Measurements from ENCODE around the gene LLGL1.

The LLGL1 gene

GRCh38 chr17:18225121-18225641, at the start of gene LLGL1:
LLGL1 (plus strand) TSS chr17:18225635; CDS start chr17:18225683, 48 bp downstream.
- peak; percentile 80 for DNase-seq (ENCODE audit: low read depth)

DNA sequence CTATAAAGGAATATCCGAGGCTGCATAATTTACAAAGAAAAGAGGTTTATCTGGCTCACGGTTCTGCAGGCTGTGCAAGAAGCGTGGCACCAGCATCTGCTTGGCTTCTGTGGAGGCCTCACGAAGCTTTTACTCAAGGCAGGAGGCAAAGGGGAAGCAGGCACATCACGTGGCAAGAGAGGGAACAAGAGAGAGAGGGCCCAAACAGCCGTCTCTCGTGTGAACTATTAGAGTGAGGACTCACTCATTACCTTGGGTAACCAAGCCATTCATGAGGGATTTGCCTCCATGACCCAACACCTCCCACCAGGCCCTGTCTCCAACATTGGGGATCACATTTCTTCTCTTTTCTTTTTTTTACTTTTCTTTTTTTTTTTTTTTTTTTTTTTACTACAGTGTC, 49.3 kb upstream of the LLGL1 start:
- no peak for DNase-seq (ENCODE audit: low read depth)

GRCh38 chr17:18177133-18177532, 48.3 kb upstream of the LLGL1 start:
- DNase-seq (ENCODE audit: low read depth) = no peak

- DNase-seq (ENCODE audit: low read depth) = no peak
Observed at GRCh38 chr17:18177722-18178121, 47.7 kb upstream of the LLGL1 start.

DNA sequence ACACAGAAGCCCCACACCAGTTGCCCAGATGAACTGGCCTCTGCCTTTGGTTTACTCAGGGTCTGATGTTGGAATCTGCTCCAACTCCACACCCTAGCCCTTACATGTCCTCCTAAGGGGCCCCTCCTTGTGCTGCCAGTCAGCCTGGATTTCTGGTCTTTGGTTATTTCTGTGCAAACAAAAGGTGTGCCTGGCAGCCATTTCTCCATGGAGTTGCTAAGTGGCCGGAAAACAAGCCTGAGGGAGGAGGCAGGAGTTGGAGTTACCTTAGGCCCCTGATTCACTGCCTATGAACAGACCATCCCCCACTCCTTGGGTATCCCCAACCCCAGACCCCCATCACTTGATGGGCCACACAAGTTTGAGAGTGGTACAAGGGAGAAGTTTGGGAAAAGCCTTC, 46.2 kb upstream of the LLGL1 start:
- no peak for DNase-seq (ENCODE audit: low read depth)

DNA sequence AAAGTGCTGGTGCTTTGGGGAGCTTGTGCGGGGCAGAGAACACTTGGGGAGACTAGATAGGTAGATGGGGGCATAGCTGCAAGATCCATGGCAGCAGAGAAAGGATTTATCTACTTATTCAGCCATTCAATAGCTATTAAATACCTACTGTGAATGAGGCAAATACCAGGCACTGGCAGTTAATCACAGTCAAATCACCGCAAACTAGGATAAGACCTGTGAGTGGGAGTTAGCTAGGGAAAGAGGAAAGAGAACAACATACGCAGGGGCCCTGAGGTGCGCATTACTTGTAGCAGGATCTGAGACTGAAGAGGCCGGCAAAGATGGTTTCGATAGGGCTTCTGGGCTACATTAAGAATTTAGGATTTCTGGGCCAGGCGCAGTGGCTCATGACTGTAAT, 45.6 kb upstream of the LLGL1 start:
- no peak for DNase-seq (ENCODE audit: low read depth)

- no peak for DNase-seq (ENCODE audit: low read depth)
Observed at GRCh38 chr17:18181358-18181757, 44.1 kb upstream of the LLGL1 start.

DNA sequence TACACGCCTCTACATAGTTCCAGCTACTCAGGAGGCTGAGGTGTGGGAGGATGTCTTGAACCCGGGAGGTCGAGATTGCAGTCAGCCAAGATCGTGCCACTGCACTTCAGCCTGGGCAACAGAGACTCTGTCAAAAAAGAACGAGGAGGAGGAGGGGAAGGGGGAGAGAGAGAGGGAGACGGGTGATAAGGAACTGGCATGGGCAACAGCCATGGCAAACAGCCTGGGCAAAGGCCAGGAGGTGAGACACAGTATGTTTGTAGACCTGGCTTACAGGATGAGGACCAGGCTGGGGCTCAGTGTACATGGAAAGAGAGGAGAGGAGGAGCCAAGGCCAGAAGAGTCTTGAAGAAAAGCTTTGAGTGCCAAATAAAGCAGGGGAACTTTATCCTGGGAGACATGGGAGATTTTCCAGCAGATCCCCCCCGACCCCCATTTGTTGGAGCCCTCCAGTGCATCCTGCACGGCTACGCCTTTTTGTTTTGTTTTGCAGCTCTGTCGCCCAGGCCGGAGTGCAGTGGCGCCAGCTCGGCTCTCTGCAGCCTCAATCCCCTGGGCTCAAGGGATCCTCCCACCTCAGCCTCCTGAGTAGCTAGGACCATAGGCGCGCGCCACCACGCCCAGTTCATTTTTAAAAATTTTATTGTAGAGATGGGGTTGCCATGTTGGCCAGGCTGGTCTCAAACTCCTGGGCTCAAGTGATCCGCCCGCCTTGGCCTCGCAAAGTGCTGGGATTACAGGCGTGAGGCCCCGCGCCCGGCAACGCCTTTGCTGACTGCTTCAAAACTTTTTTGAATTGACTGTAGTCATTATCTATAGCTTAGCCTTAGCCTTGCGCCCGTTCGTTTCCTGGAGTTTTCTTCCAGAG, 43.1 kb upstream of the LLGL1 start:
- no peak for DNase-seq (ENCODE audit: low read depth)

- DNase-seq (ENCODE audit: low read depth) = no peak
Observed at GRCh38 chr17:18182978-18183333, 42.5 kb upstream of the LLGL1 start.

DNA sequence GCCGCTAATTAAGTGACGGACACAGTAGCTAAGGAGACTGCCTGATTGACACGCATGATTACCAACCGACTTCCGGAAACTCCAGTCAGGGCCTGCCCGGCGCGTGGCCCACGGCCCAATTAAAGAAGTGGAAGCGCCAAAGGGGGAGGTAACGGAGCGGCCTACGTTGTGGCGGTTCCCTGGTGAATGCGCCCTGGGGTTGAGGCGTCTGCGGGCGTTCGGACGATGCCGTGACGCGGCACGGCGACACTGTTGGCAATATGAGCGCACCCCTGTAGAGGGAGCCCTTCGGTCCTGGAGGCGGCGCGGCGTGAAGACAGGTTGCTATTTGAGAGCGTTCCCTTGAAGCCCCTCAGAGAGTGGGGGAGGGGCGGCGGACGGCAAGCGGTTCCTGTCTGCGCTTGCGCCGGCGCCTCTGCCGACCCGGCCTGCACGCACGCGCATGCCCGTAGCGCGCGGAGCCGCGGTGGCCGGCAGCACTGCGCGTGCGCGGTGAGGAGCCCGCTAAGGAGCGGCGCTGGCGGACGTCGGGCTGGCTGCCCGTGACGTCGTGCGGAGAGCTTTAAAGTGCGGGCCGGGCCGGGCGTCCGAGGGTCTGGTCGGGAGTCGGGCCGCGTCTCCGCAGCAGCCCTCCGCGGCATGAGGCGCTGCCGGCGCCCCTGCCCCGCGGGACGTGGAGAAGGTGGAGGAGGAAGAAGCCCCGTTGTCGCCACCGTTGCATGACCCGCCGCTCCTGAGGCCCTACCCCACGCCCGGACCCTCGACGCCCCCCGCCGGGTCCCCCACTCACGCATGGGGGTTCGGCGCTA, 41.9 kb upstream of the LLGL1 start, which contains the start of gene ALKBH5:
TSS of gene ALKBH5 (plus strand) at position 495 of the 809 bp plus-strand sequence. CDS start 416 bp downstream, outside the sequence.
- DNase-seq (ENCODE audit: low read depth) = peak; percentile 99

- no peak for DNase-seq (ENCODE audit: low read depth)
Observed at GRCh38 chr17:18184143-18185031, 41.0 kb upstream of the LLGL1 start.

DNA sequence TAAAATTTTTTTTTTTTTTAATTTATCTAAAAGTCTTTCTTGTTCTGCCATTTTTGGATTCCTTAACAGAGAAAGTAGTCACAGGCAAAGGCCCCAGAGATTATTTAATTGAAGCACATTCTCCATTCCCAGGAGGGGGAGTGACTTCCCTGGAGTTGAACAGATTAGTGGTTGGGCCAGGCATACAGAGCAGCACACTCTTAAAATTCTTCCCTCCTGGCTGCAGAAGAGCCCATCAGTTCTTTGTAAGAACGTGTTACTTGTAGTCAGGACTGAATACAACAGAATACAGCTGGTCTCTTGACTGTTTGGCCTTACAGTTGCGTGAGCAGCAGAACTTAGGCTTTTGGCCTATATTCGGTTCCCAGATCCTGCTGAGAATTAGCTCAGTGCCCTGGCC, 40.0 kb upstream of the LLGL1 start:
- DNase-seq (ENCODE audit: low read depth) = no peak

DNA sequence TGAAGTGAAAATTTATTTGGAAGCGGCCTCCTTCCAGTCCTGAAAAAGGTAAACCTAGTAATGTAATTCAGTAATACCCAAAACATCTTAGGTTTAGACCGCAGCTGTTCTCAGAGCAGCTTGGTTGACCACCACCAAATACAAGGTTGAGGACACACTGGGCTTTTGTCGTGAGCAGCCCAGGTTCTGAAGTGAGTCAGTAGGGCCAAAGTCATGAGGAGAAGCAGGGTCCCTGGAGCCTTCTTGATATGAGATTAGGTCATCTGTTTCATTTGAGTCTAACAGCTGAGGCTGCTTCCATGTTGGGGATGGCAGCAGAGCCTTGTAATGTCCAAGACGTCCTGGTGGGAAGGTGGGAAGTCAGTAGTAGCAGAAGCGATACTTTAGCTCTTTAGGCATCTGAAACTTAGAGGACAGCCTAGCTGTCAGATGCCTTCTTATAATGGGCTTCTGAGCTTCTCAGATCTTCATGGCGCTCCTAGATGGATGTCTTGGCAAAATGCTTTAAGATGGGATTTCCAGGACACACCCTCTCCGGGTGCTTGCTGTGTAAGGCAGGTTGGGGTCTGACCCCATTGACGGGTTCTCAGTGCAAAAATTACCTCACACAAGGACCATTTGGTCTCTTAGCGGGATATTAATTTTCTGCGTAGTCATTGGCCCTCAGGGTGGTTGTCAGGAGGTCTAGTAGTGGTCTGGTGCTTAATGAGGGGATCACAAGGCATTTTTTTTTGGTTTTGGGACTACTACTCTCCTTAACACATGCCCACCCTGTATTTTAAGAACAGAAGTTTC, 39.4 kb upstream of the LLGL1 start:
- DNase-seq (ENCODE audit: low read depth) = no peak

DNA sequence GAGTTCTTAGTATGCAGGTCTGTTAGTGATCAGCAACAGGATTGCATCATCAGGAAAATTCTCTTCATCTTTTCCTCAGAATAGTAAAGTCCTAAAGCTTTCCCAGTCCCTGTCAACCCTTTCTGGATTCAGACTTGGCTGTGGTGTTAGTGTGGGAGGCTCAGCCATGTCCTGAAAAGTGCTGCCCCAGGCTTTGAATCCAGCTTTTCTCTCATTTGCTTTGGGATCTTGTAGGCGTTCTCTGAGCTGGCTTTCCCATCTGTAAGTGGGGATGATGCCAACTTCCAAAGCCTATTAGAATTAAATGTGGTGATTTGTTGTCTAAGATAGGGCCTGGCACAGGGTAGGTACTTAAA, 38.8 kb upstream of the LLGL1 start:
- DNase-seq (ENCODE audit: low read depth) = no peak

DNA sequence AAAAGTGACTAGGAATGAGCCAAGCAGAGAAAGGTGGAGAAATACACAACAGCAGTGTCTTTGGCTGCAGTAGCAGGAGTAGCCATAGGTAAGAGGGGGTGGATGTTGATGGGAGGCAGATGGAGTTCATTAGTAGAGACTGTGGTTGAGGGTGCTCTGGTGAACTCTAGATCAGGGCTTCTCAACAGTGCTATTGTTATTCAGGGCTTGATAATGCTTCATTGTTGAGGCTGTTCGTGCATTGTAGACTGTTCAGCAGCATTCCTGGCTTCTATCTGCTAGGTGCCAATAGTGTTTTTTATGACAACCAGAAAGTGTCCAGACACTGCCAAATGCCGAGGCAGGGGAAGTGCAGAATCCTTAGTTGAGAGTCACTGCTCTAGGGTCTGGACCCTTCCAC, 38.2 kb upstream of the LLGL1 start:
- no peak for DNase-seq (ENCODE audit: low read depth)

DNA sequence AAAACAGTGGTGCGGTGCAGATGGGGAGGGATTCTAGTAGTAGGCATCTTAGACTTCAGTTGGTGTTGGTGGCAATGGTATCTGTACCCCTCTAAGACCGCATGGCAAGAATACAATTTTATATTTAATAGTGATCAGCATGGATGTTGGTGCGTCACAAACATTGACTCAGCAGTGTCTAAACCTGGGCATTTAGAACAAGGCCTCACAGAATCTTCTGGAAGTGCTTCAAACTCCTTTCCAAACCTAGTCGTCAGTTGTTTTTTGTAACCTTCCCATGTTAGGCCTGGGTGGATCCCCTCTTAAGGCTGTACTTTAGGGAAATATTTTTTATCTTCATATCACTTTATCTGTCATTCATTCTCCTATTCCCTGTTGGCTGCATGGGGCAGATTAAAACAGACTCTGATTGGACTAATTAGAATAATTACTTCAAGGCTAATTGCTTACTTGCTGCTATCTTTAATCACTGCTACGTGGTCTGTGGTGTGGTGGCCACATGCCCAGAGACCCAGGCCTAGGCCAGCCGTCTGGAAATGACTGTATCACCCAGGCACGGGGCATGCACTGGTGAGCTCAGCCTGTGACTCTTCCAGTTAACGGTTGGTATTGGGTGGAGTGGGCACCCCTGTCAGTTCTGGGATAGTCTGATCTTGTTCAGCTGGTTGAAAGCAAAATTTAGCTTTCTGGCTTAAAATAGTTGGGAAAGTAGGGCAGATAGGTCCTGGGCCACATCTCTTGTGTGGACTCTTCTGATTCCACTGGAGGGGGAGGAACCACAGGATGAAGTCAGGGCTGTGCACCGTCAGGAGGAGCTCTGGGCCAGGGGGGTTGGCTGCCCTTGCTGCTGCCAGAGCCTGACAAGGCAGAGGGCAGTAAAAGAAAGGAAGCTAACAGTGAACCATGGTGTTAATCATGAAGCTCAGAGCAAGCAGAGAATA, 37.3 kb upstream of the LLGL1 start:
- no peak for DNase-seq (ENCODE audit: low read depth)

- DNase-seq (ENCODE audit: low read depth) = no peak
Observed at GRCh38 chr17:18190628-18191235, 34.7 kb upstream of the LLGL1 start.

GRCh38 chr17:18191236-18191667, 34.2 kb upstream of the LLGL1 start:
- no peak for DNase-seq (ENCODE audit: low read depth)

GRCh38 chr17:18191967-18192366, 33.5 kb upstream of the LLGL1 start:
- no peak for DNase-seq (ENCODE audit: low read depth)

All from HS-27A (cell line).